ENCODE results near the gene PCDHB8.
"Not testable (repeated sequence)": the region's sequence is repeated elsewhere in the genome, so short reads cannot be mapped to it uniquely, and the experiment has no call there.

DNA sequence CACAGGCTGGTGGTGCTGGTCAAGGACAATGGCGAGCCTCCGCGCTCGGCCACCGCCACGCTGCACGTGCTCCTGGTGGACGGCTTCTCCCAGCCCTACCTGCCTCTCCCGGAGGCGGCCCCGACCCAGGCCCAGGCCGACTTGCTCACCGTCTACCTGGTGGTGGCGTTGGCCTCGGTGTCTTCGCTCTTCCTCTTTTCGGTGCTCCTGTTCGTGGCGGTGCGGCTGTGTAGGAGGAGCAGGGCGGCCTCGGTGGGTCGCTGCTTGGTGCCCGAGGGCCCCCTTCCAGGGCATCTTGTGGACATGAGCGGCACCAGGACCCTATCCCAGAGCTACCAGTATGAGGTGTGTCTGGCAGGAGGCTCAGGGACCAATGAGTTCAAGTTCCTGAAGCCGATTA is 38.4 kb downstream of the PCDHB8 start:
- not testable (repeated sequence) for TF ChIP-seq POLR2A (IDR thresholded peaks at IDR 0.05; ENCODE audit: low read depth, low read length); SMC3 (IDR thresholded peaks at IDR 0.05; ENCODE audit: borderline replicate concordance, low read length); RFX5 (IDR thresholded peaks at IDR 0.05; ENCODE audit: low read depth, low read length); POLR2AphosphoS2 (IDR thresholded peaks at IDR 0.05; ENCODE audit: low read depth, low read length); ZNF274 (IDR thresholded peaks at IDR 0.05; ENCODE audit: insufficient read depth, insufficient read length); POLR2AphosphoS5 (IDR thresholded peaks at IDR 0.05; ENCODE audit: low read length); RCOR1 (conservative IDR thresholded peaks at IDR 0.05; ENCODE audit: low read depth, low read length); RAD21 (IDR thresholded peaks at IDR 0.05; ENCODE audit: insufficient read depth, low read depth, low read length); CREB1 (IDR thresholded peaks at IDR 0.05; ENCODE audit: low read depth); IRF4 (IDR thresholded peaks at IDR 0.05; ENCODE audit: low read depth, low read length)
- TF ChIP-seq, protein P1, sequence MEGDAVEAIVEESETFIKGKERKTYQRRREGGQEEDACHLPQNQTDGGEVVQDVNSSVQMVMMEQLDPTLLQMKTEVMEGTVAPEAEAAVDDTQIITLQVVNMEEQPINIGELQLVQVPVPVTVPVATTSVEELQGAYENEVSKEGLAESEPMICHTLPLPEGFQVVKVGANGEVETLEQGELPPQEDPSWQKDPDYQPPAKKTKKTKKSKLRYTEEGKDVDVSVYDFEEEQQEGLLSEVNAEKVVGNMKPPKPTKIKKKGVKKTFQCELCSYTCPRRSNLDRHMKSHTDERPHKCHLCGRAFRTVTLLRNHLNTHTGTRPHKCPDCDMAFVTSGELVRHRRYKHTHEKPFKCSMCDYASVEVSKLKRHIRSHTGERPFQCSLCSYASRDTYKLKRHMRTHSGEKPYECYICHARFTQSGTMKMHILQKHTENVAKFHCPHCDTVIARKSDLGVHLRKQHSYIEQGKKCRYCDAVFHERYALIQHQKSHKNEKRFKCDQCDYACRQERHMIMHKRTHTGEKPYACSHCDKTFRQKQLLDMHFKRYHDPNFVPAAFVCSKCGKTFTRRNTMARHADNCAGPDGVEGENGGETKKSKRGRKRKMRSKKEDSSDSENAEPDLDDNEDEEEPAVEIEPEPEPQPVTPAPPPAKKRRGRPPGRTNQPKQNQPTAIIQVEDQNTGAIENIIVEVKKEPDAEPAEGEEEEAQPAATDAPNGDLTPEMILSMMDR (IDR thresholded peaks at IDR 0.05 in 2 of 3, conservative IDR thresholded peaks at IDR 0.05 in 1 of 3; ENCODE audit: control insufficient read depth in 2 of 3, extremely low read depth in 1 of 3, insufficient read depth in 1 of 3, low read depth in 3 of 3, low read length in 3 of 3) = not testable (repeated sequence)

All from GM12878 (cell line).